Kidney epithelial cell (primary cell): ENCODE data around the gene SLC35F2. TPM values are rescaled to one million over a fixed set of nuclear protein-coding genes. Genes with fewer than 3 reads are reported as not detected.
"Not testable (repeated sequence)": the region's sequence is repeated elsewhere in the genome, so short reads cannot be mapped to it uniquely, and the experiment has no call there.

Experiments
- DNase-seq: peaks from one replicate; pipeline ENCODE4 v3.0.0-alpha.2; 2010; ENCODE audit warnings: low read depth
- H3K27me3 ChIP-seq: 2 replicates; pipeline ENCODE4 v1.6.0; 2011; ENCODE audit warnings: low read length; ENCODE audit not compliant: control insufficient read depth, insufficient read depth
- H3K36me3 ChIP-seq: 2 replicates; pipeline ENCODE4 v1.5.1; 2011; ENCODE audit warnings: low read length; ENCODE audit not compliant: control insufficient read depth, insufficient read depth
- H3K4me3 ChIP-seq: 2 replicates; pipeline ENCODE4 v1.5.1; 2011; ENCODE audit warnings: low read depth, mild to moderate bottlenecking, control low read depth, low read length
- CTCF ChIP-seq: IDR thresholded peaks from 2 replicates; pipeline ENCODE4 v1.5.1; 2011; ENCODE audit warnings: mild to moderate bottlenecking, moderate library complexity, low read length, control low read depth, inconsistent platforms; ENCODE audit not compliant: insufficient read depth, poor library complexity, severe bottlenecking
- total RNA-seq: library from RNA; depleted of rRNA; stranded (reverse); fragments of >200 nt; gene quantifications from 2 replicates; pipeline ENCODE4 v1.2.3, GENCODE V29; 2015

Gene SLC35F2
- 44.8 and 48.1 TPM in 2 replicates for total RNA-seq

- no peaks in the 10 kb centered on the region for H3K27me3 ChIP-seq
- peak; percentile 48 for DNase-seq
- H3K4me3 ChIP-seq, result peak within 1 kb of the TSS; percentile 95
- no peak for TF ChIP-seq CTCF
- H3K36me3 ChIP-seq, result no peaks in the 10 kb centered on the region
Observed at GRCh38 chr11:107858217-107859070, at the start of gene SLC35F2. Gene SLC35F2, minus strand, starts transcription at chr11:107858787. Its CDS starts 20 bp downstream, at chr11:107858767.

GRCh38 chr11:107908211-107908610 is 49.6 kb upstream of the SLC35F2 start:
- no peak for TF ChIP-seq CTCF

GRCh38 chr11:107898270-107898669 is 39.7 kb upstream of the SLC35F2 start:
- Histone ChIP-seq H3K36me3 (no peaks in the 10 kb centered on the region), H3K27me3 (no peaks in the 10 kb centered on the region), H3K4me3 (no peak overlapping the region)
- peak; percentile 60 for TF ChIP-seq CTCF
- DNase-seq, result peak; percentile 12

More at GRCh38 chr11:107908211-107908610, 49.6 kb upstream of the SLC35F2 start:
- H3K4me3 ChIP-seq, result no peak overlapping the region
- no peak for DNase-seq
- H3K36me3 ChIP-seq, result no peaks in the 10 kb centered on the region
- no peaks in the 10 kb centered on the region for H3K27me3 ChIP-seq

- no peaks in the 10 kb centered on the region for H3K36me3 ChIP-seq
- no peaks in the 10 kb centered on the region for H3K27me3 ChIP-seq
- no peak for TF ChIP-seq CTCF
- H3K4me3 ChIP-seq, result no peak overlapping the region
- DNase-seq, result no peak
Observed at GRCh38 chr11:107882095-107882820, 23.7 kb upstream of the SLC35F2 start.

GRCh38 chr11:107881471-107881870 is 22.9 kb upstream of the SLC35F2 start:
- not testable (repeated sequence) for H3K36me3 ChIP-seq, H3K4me3 ChIP-seq, DNase-seq, H3K27me3 ChIP-seq

GRCh38 chr11:107876141-107876540 is 17.6 kb upstream of the SLC35F2 start:
- Histone ChIP-seq H3K36me3 (no peaks in the 10 kb centered on the region), H3K27me3 (no peaks in the 10 kb centered on the region), H3K4me3 (no peak overlapping the region)
- no peak for TF ChIP-seq CTCF
- no peak for DNase-seq
